Activated T-cell treated with anti-CD3 and anti-CD28 coated beads, Interleukin-2, amount 50 U/mL, for 48 hours (primary cell): ENCODE measurements around the gene MSTN.
"Not testable (repeated sequence)": the region's sequence is repeated elsewhere in the genome, so short reads cannot be mapped to it uniquely, and the experiment has no call there.

ENCODE experiments used
- DNase-seq, 2 experiments: peaks; one replicate each; pipeline ENCODE4 v3.0.0-alpha.2; 2020

MSTN gene

DNA sequence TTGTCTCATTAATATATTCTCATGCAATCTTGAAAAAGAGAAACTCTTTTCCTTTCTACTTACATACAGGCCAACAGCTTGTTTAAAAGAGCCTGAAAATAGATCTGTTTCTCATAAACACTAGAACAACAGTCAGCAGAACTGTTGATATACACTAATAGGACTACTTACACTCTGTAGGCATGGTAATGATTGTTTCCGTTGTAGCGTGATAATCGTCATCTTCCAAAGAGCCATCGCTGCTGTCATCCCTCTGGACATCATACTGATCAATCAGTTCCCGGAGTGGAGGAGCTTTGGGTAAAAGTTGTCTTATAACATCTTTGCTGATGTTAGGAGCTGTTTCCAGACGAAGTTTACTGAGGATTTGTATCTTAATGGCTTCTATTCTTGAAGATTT is 476 bp downstream of the MSTN start:
- no peak for DNase-seq

DNA sequence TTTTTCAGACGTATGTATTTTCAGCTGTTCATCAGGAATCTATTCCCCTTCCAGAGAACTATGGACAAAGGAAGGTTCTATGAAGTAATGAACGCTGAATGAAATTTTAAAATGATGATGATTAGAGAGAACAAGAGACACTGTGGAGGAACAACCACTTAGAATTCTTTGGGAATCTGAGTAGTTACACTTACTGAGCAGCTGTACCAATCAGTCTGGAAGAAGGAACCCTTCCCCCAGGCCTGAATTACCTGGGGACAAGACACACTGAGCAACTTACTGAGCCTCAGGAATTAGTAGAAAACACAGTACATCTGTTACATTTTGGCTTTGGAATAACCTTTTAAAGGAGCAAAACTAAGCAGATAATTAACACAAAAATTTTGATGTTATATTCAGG is 1.9 kb downstream of the MSTN start:
- DNase-seq = no peak

DNA sequence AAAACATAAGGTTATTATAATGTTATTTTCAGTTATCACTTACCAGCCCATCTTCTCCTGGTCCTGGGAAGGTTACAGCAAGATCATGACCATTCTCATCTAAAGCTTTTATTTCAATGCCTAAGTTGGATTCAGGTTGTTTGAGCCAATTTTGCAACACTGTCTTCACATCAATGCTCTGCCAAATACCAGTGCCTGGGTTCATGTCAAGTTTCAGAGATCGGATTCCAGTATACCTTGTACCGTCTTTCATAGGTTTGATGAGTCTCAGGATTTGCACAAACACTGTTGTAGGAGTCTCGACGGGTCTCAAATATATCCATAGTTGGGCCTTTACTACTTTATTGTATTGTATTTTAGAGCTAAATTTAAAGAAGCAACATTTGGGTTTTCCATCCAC is 2.5 kb downstream of the MSTN start:
- DNase-seq = no peak

DNA sequence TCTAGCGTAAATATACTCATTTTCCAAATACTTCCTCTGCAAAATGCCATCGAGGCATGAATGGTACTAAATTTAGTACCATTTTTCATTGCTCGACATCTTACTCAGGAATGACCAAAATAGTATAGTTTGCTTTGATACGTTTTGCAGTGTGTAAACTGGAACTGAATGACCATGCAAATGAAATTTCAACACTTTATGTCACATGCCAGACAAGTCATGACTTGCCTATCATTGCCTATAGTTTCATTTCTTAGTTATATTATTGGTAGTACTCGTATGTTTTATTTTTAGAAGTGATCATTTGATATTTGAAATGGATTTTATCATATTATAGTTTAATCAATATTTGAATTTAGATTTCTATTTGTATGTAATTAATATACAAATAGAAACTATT is 9.1 kb downstream of the MSTN start:
- DNase-seq = no peak

DNA sequence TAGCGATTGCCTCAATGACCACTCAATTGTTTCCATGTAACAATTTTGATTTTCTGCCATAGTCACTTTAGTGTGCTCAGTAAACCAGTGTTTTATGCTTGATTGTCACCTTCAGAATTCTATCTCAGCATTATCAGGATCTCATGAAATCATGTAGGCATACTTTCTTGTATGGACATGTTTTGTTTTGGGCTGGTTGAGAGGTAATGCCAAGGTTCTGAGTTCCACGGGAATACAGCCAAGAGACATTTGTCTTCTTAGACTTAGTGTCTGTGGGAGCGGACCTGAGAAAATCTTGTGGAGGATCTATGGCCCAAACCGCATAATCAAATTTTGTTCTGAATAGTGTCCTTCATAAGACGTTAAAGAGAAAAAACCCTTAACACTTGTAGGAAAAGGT is 10.2 kb downstream of the MSTN start:
- no peak for DNase-seq

DNA sequence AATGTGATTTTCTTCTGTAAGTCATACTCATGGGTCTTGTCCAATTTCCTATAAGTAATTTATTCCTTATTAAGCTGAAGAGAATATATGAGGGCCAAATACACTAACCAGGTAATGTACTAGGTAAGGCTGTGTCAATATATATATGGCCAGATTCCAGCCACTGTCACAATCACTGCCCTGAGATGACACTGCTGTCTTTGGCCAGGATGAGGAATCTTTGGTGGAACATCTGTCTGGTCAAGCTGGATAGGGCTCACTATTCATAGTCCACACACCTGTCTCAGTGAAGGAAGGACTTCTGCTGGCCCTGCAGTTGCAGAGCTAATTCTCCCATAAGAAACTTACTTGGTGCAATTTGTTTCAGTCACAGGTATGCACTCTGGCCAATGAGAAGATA is 11.3 kb downstream of the MSTN start:
- no peak for DNase-seq

DNA sequence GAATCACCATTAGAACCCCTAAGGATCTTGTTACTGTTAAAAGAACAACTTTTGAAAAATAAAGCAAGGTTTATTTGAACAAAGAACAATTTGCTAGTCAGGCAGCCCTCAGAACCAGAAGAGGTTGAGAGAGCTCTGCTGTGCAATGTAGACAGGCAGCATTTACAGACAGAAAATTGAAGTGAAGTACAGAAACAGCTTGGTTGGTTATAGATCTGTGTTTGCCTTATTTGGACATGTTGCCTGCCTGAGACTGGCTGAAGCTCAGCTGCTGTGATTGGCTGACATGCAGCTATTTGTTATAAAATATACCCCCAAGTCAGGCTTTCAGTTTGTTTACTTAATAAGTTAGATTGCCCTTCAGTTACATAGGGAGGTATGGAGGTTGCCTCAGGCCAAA is 12.5 kb downstream of the MSTN start:
- no peak for DNase-seq

DNA sequence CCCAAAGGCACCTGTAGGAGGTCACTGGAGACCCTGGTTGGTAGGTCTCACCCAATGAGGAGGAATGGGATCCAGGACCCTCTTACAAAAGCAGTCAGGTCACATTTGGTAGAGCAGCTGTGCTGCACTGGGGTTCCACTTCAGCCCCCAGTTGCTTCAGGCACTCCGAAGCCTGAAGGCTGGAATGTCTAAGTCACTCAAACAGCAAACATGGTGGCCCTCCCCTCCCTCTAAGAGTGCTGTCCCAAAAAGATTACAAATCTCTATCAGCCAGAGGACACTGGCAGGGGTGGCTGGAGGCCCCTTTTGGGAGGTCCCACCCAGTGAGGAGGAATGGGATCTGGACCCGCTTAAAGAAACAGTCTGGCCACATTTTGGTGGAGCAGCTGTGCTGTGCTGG is 17.7 kb downstream of the MSTN start:
- no peak for DNase-seq

DNA sequence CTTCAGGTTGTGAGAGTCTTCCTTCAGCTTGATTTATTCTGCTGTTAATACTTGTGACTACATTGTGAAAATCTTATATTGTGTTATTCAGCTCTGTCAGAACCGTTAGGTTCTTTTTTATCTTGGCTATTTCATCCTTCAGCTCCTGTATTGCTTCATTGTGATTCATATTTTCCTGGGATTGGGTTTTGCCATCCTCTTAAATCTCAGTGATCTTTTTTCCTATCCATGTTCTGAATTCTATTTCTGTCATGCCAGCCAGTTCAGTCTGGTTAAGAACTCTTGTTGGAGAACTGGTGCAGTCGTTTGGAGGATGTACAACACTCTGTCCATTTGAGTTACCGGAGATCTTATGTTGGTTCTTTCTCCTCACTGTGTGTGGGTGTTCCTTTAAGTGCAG is 19.1 kb downstream of the MSTN start:
- DNase-seq = no peak

DNA sequence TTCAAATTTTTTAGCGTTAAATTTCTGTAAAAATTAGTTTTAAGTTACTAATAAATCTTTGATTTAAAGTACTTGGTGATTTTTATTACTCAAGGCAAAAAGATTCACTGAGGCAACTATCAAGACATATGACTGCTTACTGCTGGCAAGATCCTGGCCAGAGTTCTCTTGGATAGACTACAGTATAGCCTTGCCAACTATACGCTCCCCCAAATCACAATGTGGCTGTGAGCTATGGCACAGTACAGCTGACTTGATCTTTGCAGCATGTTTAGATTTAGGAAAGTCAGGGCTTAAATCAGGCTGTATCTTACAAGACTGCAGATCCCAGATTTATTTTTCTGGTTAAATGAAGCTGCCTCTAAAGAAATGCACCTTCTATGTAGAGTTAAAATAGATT is 26.5 kb downstream of the MSTN start:
- no peak for DNase-seq

DNA sequence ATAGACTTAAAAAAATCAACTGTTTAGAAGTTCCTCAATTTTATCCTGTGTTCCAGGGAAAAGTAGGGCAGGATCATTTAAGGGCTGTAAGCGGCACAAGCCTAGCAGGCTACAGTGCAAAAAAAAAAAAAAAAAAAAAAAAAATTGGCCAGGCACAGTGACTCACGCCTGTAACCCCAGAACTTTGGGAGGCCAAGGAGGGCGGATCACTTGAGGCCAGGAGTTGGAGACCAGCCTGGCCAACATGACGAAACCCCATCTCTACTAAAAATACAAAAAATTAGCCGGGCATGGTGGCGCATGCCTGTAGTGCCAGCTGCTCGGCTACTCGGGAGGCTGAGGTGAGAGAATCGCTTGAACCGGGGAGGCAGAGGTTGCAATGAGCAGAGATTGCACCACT is 28.1 kb downstream of the MSTN start:
- DNase-seq = not testable (repeated sequence)

DNA sequence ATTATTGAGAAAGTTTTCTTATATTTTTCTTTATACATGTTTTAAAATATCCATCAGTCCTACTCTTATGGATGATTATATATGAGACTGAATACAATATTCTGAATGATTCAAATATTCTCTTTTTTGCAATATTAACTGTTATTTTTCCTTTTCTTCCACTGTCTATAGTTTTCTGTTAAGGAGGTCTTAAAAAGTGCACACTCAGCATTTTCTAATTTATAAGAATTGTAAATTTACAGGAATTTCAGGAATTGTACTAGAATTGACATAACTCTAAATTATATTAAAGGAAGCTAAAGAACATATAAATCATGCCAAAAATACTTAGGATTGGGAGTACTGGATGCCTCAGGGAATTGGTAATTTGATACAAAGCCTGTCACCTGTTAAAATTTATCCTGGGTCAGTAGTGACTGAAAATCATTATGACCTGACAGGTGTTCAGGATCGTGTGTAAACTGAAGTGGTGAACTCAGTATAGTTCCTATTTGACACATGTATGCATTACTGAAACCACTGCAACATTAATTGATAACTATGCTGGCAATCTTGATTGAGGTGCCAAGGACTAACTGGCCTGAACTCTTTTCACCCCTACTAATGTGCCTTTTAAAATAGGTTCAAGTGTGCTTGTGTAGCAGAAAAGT is 30.4 kb downstream of the MSTN start:
- no peak for DNase-seq

DNA sequence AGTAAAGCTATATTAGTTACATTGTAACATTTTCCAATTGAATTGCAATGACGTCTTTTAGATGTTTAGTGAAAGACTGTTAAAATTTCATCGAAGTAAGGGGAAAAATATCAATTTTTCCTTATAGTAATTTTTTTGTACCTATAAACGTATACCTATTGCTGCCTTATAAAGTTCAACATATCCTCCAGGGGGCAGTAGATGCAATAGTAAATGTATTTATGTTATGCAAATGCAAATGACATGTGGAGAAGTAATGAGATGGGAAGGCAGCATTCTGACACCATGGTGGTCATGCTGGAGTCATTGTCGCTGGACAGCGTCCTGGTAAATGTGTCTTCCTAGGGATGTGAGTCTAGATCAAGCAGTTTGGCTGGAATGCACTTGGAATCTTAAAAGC is 38.7 kb downstream of the MSTN start:
- no peak for DNase-seq

DNA sequence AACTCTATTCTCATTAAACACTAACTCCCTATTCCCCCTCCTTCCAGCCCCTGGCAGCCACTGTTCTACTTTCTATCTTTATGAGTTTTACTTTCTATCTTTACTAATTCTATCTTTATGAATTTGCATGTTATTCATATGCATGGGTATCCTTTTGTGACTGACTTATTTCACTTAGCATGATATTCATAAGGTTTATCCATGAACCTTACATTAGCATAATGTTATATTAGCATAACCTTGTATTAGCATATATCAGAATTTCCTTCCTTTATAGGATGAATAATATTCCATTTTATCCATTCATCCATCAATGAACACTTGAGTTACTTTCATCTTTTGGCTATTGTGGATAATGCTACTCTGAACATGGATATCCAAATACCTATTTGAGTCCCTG is 41.8 kb downstream of the MSTN start:
- no peak for DNase-seq

DNA sequence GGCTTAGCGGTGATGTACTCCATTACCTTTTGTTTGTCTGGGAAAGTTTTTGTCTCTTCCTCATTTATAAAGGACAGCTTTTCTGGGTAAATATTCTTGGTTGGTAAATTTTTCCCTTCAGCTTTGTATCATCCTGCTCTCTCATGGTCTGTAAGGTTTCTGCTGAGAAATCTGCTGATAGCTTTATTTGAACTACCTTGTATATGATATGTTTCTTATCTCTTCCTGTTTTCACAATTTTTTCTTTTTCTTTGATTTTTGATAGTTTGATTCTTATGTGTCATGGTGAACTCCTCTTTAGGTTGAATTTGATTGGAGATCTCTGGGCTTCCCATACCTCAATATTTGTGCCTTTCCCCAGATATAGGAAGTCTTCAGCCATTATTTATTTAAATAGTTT is 44.7 kb downstream of the MSTN start:
- DNase-seq = no peak

DNA sequence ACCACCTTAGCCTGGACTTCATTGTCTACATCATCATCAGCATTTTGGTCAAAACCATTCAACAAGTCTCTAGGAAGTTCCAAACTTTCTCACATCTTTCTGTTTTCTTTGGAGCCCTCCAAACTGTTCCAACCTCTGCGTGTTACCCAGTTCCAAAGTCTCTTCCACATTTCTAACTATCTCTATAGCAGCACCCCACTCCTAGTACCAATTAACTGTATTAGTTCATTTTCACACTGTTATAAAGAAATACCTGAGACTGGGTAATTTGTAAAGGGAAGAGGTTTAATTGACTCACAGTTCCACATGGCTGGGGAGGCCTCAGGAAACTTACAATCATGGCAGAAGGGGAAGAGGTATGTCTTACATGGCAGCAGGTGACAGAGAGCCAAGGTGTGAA is 46.6 kb downstream of the MSTN start:
- DNase-seq = not testable (repeated sequence)
